HS-5 (cell line): ENCODE measurements around the gene LILRB1.
"Not testable (repeated sequence)": the region's sequence is repeated elsewhere in the genome, so short reads cannot be mapped to it uniquely, and the experiment has no call there.

Experiments
- DNase-seq: peaks from one replicate; pipeline ENCODE4 v3.0.0-alpha.2; 2012; ENCODE audit warnings: low read depth

Gene LILRB1

GRCh38 chr19:54630262-54630661, at the start of gene LILRB1:
LILRB1 (plus strand) TSS chr19:54630484; CDS start chr19:54631074, 590 bp downstream.
- DNase-seq, result not testable (repeated sequence)

GRCh38 chr19:54586397-54586796, 43.9 kb upstream of the LILRB1 start:
- DNase-seq, result no peak

GRCh38 chr19:54587026-54587425, 43.3 kb upstream of the LILRB1 start:
- DNase-seq, result no peak

GRCh38 chr19:54593445-54593844, 36.8 kb upstream of the LILRB1 start, which contains the start of gene LILRA1:
LILRA1 (plus strand) TSS chr19:54593632; CDS start chr19:54594245, 613 bp downstream.
- not testable (repeated sequence) for DNase-seq

GRCh38 chr19:54593931-54594626, 36.2 kb upstream of the LILRB1 start:
- not testable (repeated sequence) for DNase-seq

GRCh38 chr19:54594737-54595136, 35.5 kb upstream of the LILRB1 start:
- no peak for DNase-seq

- DNase-seq, result not testable (repeated sequence)
These were observed 34.4 kb upstream of the LILRB1 start for GRCh38 chr19:54595680-54596436.

- no peak for DNase-seq
These were observed 30.1 kb upstream of the LILRB1 start for GRCh38 chr19:54600212-54600611.

- no peak for DNase-seq
These were observed 24.1 kb upstream of the LILRB1 start for GRCh38 chr19:54606230-54606629.

- DNase-seq, result no peak
These were observed 23.1 kb upstream of the LILRB1 start for GRCh38 chr19:54606891-54607784.

- DNase-seq, result no peak
These were observed 22.5 kb upstream of the LILRB1 start for GRCh38 chr19:54607785-54608150.

GRCh38 chr19:54608205-54608604, 22.1 kb upstream of the LILRB1 start:
- no peak for DNase-seq

- no peak for DNase-seq
These were observed 21.5 kb upstream of the LILRB1 start for GRCh38 chr19:54608792-54609191.

GRCh38 chr19:54609356-54609791, 20.9 kb upstream of the LILRB1 start:
- DNase-seq, result no peak

GRCh38 chr19:54612428-54612827, 17.9 kb upstream of the LILRB1 start:
- no peak for DNase-seq

- DNase-seq, result no peak
These were observed 15.6 kb upstream of the LILRB1 start for GRCh38 chr19:54614726-54615125.

- DNase-seq, result no peak
These were observed 14.2 kb upstream of the LILRB1 start for GRCh38 chr19:54616057-54616456.

GRCh38 chr19:54616821-54617560, 13.3 kb upstream of the LILRB1 start:
- no peak for DNase-seq

GRCh38 chr19:54620464-54620863, 9.8 kb upstream of the LILRB1 start:
- no peak for DNase-seq

GRCh38 chr19:54622431-54622830, 7.9 kb upstream of the LILRB1 start:
- no peak for DNase-seq

- DNase-seq, result not testable (repeated sequence)
These were observed 6.0 kb upstream of the LILRB1 start for GRCh38 chr19:54624234-54624633.
